Mesodermal cell (in vitro differentiated cells): ENCODE data around the gene LRBA.
"Not testable (repeated sequence)": the region's sequence is repeated elsewhere in the genome, so short reads cannot be mapped to it uniquely, and the experiment has no call there.

ENCODE experiments used
- H3K27ac ChIP-seq: 2 replicates; pipeline ENCODE4 v1.7.0; 2013; ENCODE audit warnings: mild to moderate bottlenecking, low read depth, low read length, moderate library complexity; ENCODE audit not compliant: severe bottlenecking
- H3K36me3 ChIP-seq: 2 replicates; pipeline ENCODE4 v1.7.1; 2013; ENCODE audit warnings: mild to moderate bottlenecking, low read length, moderate library complexity; ENCODE audit not compliant: control insufficient read depth, insufficient read depth
- H3K4me1 ChIP-seq: one replicate; pipeline ENCODE4 v1.7.1; 2013; ENCODE audit warnings: mild to moderate bottlenecking, low read length; ENCODE audit not compliant: insufficient read depth, control insufficient read depth, poor library complexity, severe bottlenecking
- H3K4me3 ChIP-seq: 2 replicates; pipeline ENCODE4 v1.7.0; 2013; ENCODE audit warnings: low read length, control low read depth, mild to moderate bottlenecking; ENCODE audit not compliant: insufficient read depth, poor library complexity, severe bottlenecking; ENCODE audit errors: extremely low read depth
- H3K9me3 ChIP-seq: 2 replicates; pipeline ENCODE4 v1.7.1; 2013; ENCODE audit warnings: mild to moderate bottlenecking, low read length, moderate library complexity; ENCODE audit not compliant: control insufficient read depth
- WGBS, 2 experiments: methylation state at CpG; one replicate each; pipeline ENCODE4 v1.1.5; 2013; ENCODE audit warnings: missing lambda C conversion rate in 2 of 2; ENCODE audit not compliant: insufficient coverage in 2 of 2; 5-methylcytosine and 5-hydroxymethylcytosine counted together

The LRBA gene

DNA sequence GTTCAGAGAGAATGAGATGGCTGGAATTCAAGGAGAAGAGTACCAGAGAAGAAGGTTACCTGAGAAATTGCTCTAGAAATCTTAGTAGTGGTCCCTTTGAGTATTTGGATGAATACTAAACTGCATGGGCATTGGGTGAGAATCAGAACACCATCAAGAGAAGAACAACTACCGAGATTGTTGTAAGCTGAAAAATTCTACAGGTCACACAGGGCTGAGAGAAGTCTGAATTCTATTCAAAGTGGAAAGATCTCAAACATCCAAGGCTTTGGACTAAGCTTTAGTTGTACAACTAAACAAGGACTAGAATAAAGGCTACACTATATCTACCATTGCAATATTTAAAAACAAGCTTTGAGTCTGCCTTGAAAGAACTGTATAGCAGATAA lies 40.8 kb downstream of the LRBA start:
- no CpG with 5 or more reads among the region's 1 CpG for WGBS, 2 experiments
- no peak overlapping the region for H3K27ac ChIP-seq
- no peaks in the 10 kb centered on the region for H3K36me3 ChIP-seq
- H3K4me1 ChIP-seq = no peaks in the 10 kb centered on the region
- H3K4me3 ChIP-seq = no peak overlapping the region
- H3K9me3 ChIP-seq = no peaks in the 10 kb centered on the region

DNA sequence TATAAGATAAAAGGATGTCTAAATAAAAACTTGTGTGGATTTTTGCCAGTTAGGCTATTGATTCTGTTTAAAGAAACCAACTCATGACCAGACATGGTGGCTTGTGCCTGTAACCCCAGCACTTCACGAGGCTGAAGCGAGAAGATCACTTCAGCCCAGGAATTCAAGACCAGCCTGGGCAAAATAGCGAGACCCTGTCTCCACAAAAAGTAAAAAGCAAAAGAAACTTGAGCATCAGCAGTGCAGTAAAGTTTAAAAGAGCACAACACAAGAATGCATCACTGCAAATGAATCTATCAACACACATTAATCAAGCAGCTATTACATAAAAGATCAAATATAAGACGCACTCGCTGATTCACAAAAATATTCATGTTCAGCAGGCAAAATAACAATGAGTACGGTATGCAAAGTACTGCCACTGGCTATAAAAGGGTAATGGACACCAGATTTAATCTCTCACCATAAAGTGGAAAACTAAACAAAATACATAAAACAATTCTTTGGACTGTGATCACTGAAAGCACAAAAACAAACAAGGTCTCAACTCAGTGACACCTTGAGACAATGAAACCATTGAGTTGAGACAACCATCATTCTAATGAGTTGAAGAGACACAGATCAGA lies 41.3 kb downstream of the LRBA start:
- Histone ChIP-seq H3K9me3 (no peaks in the 10 kb centered on the region), H3K4me1 (no peaks in the 10 kb centered on the region), H3K27ac (no peak overlapping the region), H3K36me3 (no peaks in the 10 kb centered on the region), H3K4me3 (no peak overlapping the region)
- WGBS, 2 experiments = 96% methylated on average over 3 to 6 of the region's 6 CpGs

- H3K36me3 ChIP-seq = no peaks in the 10 kb centered on the region
- no CpG with 5 or more reads among the region's 1 CpG for WGBS, 2 experiments
- no peaks in the 10 kb centered on the region for H3K9me3 ChIP-seq
- no peak overlapping the region for H3K4me3 ChIP-seq
- H3K27ac ChIP-seq = no peak overlapping the region
- no peaks in the 10 kb centered on the region for H3K4me1 ChIP-seq
Observed at GRCh38 chr4:150972592-150972991, 42.5 kb downstream of the LRBA start.

- no peak overlapping the region for H3K4me3 ChIP-seq
- H3K36me3 ChIP-seq = no peaks in the 10 kb centered on the region
- no peaks in the 10 kb centered on the region for H3K9me3 ChIP-seq
- no peaks in the 10 kb centered on the region for H3K4me1 ChIP-seq
- no peak overlapping the region for H3K27ac ChIP-seq
Observed at GRCh38 chr4:150971901-150972300, 43.2 kb downstream of the LRBA start.

DNA sequence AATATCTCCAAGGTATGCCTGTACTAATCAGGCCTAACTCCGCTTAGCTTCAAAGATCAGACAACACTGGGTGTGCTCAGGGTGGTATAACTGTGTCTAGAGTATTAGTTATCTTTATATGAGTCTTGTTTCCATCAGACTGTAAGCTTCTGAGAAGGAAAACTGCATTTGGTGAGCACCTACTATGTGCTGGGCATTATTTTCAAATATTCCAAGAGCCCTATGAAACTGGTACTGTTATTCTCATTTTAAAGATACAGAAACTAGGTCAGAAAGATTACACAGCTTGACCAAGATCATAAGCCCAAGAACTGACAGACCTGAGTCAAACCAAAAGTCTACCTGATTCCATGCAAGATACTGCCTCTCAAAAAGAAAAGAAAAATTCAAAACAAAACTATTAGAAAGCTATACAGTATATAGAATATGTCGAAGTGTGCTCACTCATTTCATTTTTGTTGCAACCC lies 44.4 kb downstream of the LRBA start:
- H3K27ac ChIP-seq = no peak overlapping the region
- no peak overlapping the region for H3K4me3 ChIP-seq
- H3K4me1 ChIP-seq = no peaks in the 10 kb centered on the region
- 100% methylated on average over 1 of the region's 2 CpGs; no CpG with 5 or more reads in 1 of the 2 experiments for WGBS, 2 experiments
- no peaks in the 10 kb centered on the region for H3K9me3 ChIP-seq
- H3K36me3 ChIP-seq = no peaks in the 10 kb centered on the region

GRCh38 chr4:150964754-150965153 lies 50.3 kb downstream of the LRBA start:
- H3K36me3 ChIP-seq = no peaks in the 10 kb centered on the region
- H3K9me3 ChIP-seq = no peaks in the 10 kb centered on the region

GRCh38 chr4:150963602-150964345 lies 51.3 kb downstream of the LRBA start:
- not testable (repeated sequence) for H3K4me3 ChIP-seq, H3K27ac ChIP-seq, H3K4me1 ChIP-seq, H3K9me3 ChIP-seq, H3K36me3 ChIP-seq
- WGBS, 2 experiments = 93 to 97% methylated on average over 23 to 31 of the region's 47 CpGs

More at GRCh38 chr4:150964754-150965153, 50.3 kb downstream of the LRBA start:
- Histone ChIP-seq H3K4me1 (no peaks in the 10 kb centered on the region), H3K4me3 (no peak overlapping the region), H3K27ac (no peak overlapping the region)

DNA sequence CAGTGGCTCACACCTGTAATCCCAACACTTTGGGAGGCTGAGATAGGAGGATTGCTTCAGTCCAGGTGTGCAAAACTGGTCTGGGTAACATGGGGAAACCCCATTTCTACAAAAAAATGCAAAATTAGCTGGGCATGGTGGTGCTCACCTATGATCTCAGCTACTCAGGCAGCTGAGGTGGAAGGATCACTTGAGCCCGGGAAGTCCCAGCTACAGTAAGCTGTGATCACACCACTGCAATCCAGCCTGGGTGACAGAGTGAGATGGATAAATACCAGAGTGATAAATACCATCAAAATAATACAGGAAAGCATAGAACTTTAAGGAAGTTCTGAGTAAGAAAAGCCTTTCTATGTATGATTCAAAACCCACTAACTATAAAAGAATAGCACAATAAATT lies 52.8 kb downstream of the LRBA start:
- H3K4me3 ChIP-seq = no peak overlapping the region
- no peaks in the 10 kb centered on the region for H3K4me1 ChIP-seq
- peaks cover 18% of the 10 kb centered on the region for H3K9me3 ChIP-seq
- H3K36me3 ChIP-seq = no peaks in the 10 kb centered on the region
- WGBS, 2 experiments = no CpG with 5 or more reads among the region's 1 CpG
- no peak overlapping the region for H3K27ac ChIP-seq

GRCh38 chr4:150961566-150961965 lies 53.5 kb downstream of the LRBA start:
- no CpG with 5 or more reads among the region's 1 CpG for WGBS, 2 experiments
- no peaks in the 10 kb centered on the region for H3K36me3 ChIP-seq
- no peak overlapping the region for H3K4me3 ChIP-seq
- H3K9me3 ChIP-seq = peaks cover 18% of the 10 kb centered on the region
- no peaks in the 10 kb centered on the region for H3K4me1 ChIP-seq
- no peak overlapping the region for H3K27ac ChIP-seq

DNA sequence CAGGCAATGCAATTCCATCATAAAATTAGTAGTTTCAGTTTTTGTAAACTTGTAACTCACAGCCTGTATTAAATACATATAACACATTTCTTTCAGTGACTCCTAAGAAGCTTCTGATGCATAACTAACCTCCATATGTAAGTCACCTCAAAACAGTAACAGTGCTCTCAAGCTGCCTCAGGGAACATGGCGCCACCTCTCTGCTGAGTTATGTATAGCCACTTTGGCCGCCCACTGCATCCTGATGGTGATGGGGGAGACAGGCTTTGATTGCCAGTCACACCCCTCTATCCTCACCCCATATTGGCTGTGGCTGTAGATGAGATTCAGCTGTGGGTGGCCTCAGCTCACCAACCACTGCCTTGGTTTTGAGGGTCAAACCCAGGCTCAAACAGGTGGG lies 54.3 kb downstream of the LRBA start:
- no peak overlapping the region for H3K27ac ChIP-seq
- H3K4me1 ChIP-seq = no peaks in the 10 kb centered on the region
- no peaks in the 10 kb centered on the region for H3K36me3 ChIP-seq
- no peak overlapping the region for H3K4me3 ChIP-seq
- WGBS, 2 experiments = 82% methylated on average over 2 of the region's 2 CpGs; no CpG with 5 or more reads in 1 of the 2 experiments
- H3K9me3 ChIP-seq = peaks cover 18% of the 10 kb centered on the region

DNA sequence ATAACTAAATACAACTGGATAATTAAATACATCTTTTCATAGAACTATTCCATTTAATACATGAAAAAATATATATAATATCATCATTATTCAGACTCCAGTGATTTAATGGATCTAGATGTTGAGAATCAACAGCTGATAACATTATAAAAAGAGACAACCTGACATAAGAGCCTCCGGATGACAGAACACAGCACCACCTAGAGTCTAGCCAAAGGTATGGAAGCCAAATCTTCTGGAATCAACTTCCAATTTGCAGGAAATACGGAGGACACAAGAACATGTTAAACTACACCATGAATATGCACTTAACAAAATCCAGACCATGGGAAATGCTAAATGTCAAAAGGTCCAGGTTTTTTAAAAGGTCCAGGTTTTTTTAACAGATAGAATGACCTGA lies 55.0 kb downstream of the LRBA start:
- no peak overlapping the region for H3K27ac ChIP-seq
- H3K4me1 ChIP-seq = no peaks in the 10 kb centered on the region
- no peaks in the 10 kb centered on the region for H3K36me3 ChIP-seq
- peaks cover 18% of the 10 kb centered on the region for H3K9me3 ChIP-seq
- 88 to 100% methylated on average over 1 of the region's 2 CpGs for WGBS, 2 experiments
- H3K4me3 ChIP-seq = no peak overlapping the region
